Nasal cavity respiratory epithelium epithelial cell of viscerocranial mucosa (primary cell): ENCODE data around the gene OR6C76. TPM values are rescaled to one million over a fixed set of nuclear protein-coding genes. Genes with fewer than 3 reads are reported as not detected.

Source experiments
- total RNA-seq: library from RNA; depleted of rRNA; stranded (reverse); fragments of >200 nt; gene quantifications from 2 replicates; pipeline ENCODE4 v1.2.3, GENCODE V29; 2014

Gene OR6C76
- total RNA-seq = not detected in 2 replicates

DNA sequence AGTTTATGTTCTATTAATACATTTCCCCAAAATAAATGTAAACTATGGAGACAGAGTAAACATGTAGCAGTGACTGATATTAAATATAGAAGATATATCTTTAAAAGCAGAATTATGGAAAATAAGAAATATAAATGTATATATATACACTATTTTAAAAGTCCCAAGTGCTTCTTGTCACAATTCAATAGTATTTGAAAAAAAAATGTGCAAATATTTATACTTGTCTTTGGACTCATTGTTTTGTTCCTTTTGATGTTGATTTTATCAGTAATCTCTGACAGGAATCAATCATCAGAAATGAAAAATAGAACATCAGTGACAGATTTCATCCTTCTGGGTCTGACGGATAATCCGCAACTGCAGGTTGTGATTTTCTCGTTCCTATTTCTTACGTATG lies at the start of gene OR6C76:
TSS of gene OR6C76 (plus strand) at position 301 of the 400 bp plus-strand sequence. CDS start at position 301, 0 bp downstream.

GRCh38 chr12:55400229-55400628 lies 25.8 kb upstream of the OR6C76 start, which contains the start of gene OR6C65:
TSS of gene OR6C65 (plus strand) at chr12:55400529. CDS start at chr12:55400529, 0 bp downstream.

GRCh38 chr12:55443776-55444175 lies 17.7 kb downstream of the OR6C76 start, which contains the start of gene OR6C2:
TSS of gene OR6C2 (plus strand) at chr12:55444076. CDS start at chr12:55452214, 8,138 bp downstream.

DNA sequence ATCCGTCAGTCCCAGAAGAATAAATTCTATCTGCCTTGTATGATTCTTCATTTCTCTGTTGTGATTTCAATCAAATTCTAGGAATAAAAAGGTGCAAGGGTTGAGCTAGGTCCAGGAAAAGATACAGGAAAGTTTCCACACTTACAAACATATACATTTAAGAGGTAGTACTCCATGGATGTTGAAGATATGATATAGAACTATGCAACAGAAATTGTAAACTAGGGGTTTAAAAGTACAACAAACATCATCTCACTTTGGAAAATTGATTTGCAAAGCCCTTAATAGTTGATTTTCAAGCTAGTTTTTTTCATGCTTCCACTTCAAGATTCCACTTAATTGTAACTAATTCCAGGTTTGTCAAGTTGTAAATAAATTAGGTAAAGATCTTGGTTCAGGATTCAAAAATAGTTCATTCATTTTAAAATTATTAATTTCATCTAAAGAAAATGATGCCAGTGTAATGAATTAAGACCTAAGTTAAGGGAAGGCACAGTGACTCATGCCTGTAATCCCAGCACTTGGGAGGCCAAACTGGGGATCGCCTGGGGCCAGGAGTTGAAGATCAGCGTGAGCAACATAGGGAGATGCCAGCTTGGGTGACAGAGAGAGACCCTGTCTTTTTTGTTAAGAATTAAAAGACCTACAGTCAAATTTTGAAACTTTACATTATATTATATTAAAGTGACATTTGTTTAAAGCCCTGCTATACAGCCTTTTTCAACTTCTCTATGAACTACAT lies 44.2 kb downstream of the OR6C76 start, which contains the start of gene OR6C70:
TSS of gene OR6C70 (minus strand) at position 51 of the 742 bp plus-strand sequence. CDS start at position 51, 0 bp downstream.

Other genes with a start within 250 kb of the OR6C76 start
- gene OR10A7, start 205.2 kb upstream of the OR6C76 start, total RNA-seq = not detected in 2 replicates
- not detected in 2 replicates for gene OR6C74, start 181.6 kb upstream of the OR6C76 start, total RNA-seq
- gene OR6C6, start 129.7 kb upstream of the OR6C76 start, total RNA-seq = not detected in 2 replicates
- not detected in 2 replicates for gene OR6C1, start 111.9 kb upstream of the OR6C76 start, total RNA-seq
- gene OR6C3, start 95.5 kb upstream of the OR6C76 start, total RNA-seq = not detected in 2 replicates
- gene OR6C75, start 63.3 kb upstream of the OR6C76 start, total RNA-seq = not detected in 2 replicates
- gene OR6C65, start 25.7 kb upstream of the OR6C76 start, total RNA-seq = not detected in 2 replicates
- gene OR6C2, start 17.8 kb downstream of the OR6C76 start, total RNA-seq = not detected in 2 replicates
- not detected in 2 replicates for gene OR6C70, start 43.9 kb downstream of the OR6C76 start, total RNA-seq
- not detected in 2 replicates for gene OR6C68, start 66.1 kb downstream of the OR6C76 start, total RNA-seq
- gene OR6C4, start 123.3 kb downstream of the OR6C76 start, total RNA-seq = not detected in 2 replicates
- not detected in 2 replicates for gene OR2AP1, start 146.2 kb downstream of the OR6C76 start, total RNA-seq
- not detected in 2 replicates for gene OR10P1, start 210.6 kb downstream of the OR6C76 start, total RNA-seq